GM12878 (cell line): Measurements from ENCODE around the gene HMSD. TPM values are rescaled to one million over a fixed set of nuclear protein-coding genes. Genes with fewer than 3 reads are reported as not detected.

Experiments used
- ATAC-seq: fragments of 200-7000 bp; cut with Tn5 transposase; 3 replicates; pipeline ENCODE4 v1.9.1; 2020; ENCODE audit warnings: mild to moderate bottlenecking, moderate library complexity
- BruUV-seq: library from RNA; stranded (reverse); fragments of 400-500 nt; replicated peaks from 2 replicates; lab custom pipeline; 2021; lab: Mats Ljungman, UMichigan
- CTCF ChIA-PET: fragments of 300-600 bp; sonication (Branson Sonifier 250); formaldehyde crosslinking; extraction: SDS; loops from one replicate; lab custom pipeline; 2021; ENCODE audit warnings: inconsistent platforms; lab: Yijun Ruan, JAX
- POLR2A ChIA-PET: fragments of 350-600 bp; formaldehyde crosslinking; extraction: SDS; loops from one replicate; lab custom pipeline; 2021; ENCODE audit warnings: inconsistent platforms; lab: Charles Lee
- RAD21 ChIA-PET: fragments of 300-600 bp; sonication (Branson Sonifier 250); formaldehyde crosslinking; loops from one replicate; lab custom pipeline; 2023; ENCODE audit warnings: antibody characterized with exemption; ENCODE audit not compliant: unreplicated experiment; lab: Charles Lee
- SMC1A ChIA-PET: fragments of 300-600 bp; sonication (Branson Sonifier 250); formaldehyde crosslinking; loops from one replicate; lab custom pipeline; 2023; ENCODE audit not compliant: unreplicated experiment, uncharacterized antibody; lab: Charles Lee
- DNase-seq: peaks from one replicate; pipeline ENCODE4 v3.0.0-alpha.2; 2011; ENCODE audit warnings: low read depth, low spot score
- FAIRE-seq: peaks from 3 replicates; lab custom pipeline; 2011; peaks lifted over from hg19 to GRCh38; lab: Jason Lieb, UNC
- H2AFZ ChIP-seq: 2 replicates; pipeline ENCODE4 v1.6.0; 2011; ENCODE audit warnings: low read depth, low read length, control low read depth; ENCODE audit not compliant: control insufficient read depth
- H3K27ac ChIP-seq: 2 replicates; pipeline ENCODE4 v1.5.1; 2011; ENCODE audit warnings: control low read depth; ENCODE audit not compliant: control insufficient read depth, insufficient read depth
- H3K27me3 ChIP-seq, 2 experiments: replicated peaks in 1 of 2; 2 replicates each; pipeline versions ENCODE4 v1.6.0 to v1.6.1; 2011; ENCODE audit warnings: low read length in 1 of 2; ENCODE audit not compliant: control insufficient read depth in 2 of 2, insufficient read depth in 2 of 2
- H3K36me3 ChIP-seq, 2 experiments: 2 replicates each; pipeline ENCODE4 v1.5.1; 2011; ENCODE audit warnings: low read length in 1 of 2; ENCODE audit not compliant: control insufficient read depth in 2 of 2, insufficient read depth in 2 of 2
- H3K4me1 ChIP-seq: 2 replicates; pipeline ENCODE4 v1.6.1; 2011; ENCODE audit warnings: mild to moderate bottlenecking, low read length, moderate library complexity, mixed read lengths; ENCODE audit not compliant: control insufficient read depth, insufficient read depth
- H3K4me2 ChIP-seq: 2 replicates; pipeline ENCODE4 v1.6.0; 2011; ENCODE audit warnings: control low read depth; ENCODE audit not compliant: control insufficient read depth, insufficient read depth
- H3K4me3 ChIP-seq: fragments of 200-600 bp; sonication (generic); 2 replicates; pipeline ENCODE4 v1.5.1; 2016
- H3K79me2 ChIP-seq: 2 replicates; pipeline ENCODE4 v1.6.0; 2011; ENCODE audit warnings: low read length; ENCODE audit not compliant: control insufficient read depth, insufficient read depth
- H3K9ac ChIP-seq: 2 replicates; pipeline ENCODE4 v1.8.0; 2011; ENCODE audit warnings: low read length, control low read depth, mixed read lengths; ENCODE audit not compliant: control insufficient read depth, insufficient read depth
- H3K9me3 ChIP-seq: replicated peaks from 3 replicates; pipeline ENCODE4 v1.5.1; 2011; ENCODE audit warnings: mild to moderate bottlenecking, low read length; ENCODE audit not compliant: control insufficient read depth, insufficient read depth
- H4K20me1 ChIP-seq: 2 replicates; pipeline ENCODE4 v1.6.0; 2011; ENCODE audit not compliant: control insufficient read depth, insufficient read depth
- BHLHE40 ChIP-seq, 2 experiments: fragments of 450-650 bp in 1 of 2; IDR thresholded peaks; 2 replicates each; pipeline ENCODE4 v1.6.1; 2011 to 2017; ENCODE audit warnings: low read depth in 2 of 2, borderline replicate concordance in 1 of 2, improper control_type of control experiment in 1 of 2, low read length in 1 of 2, mild to moderate bottlenecking in 1 of 2
- ETV6 ChIP-seq, 2 experiments: fragments of 450-650 bp in 1 of 2; IDR thresholded peaks in 1 of 2; conservative IDR thresholded peaks in 1 of 2; 2 replicates each; pipeline ENCODE4 v1.6.1; 2014; ENCODE audit warnings: antibody characterized with exemption in 1 of 2, borderline replicate concordance in 1 of 2, low read depth in 1 of 2, mild to moderate bottlenecking in 1 of 2, moderate library complexity in 1 of 2
- GATAD2B ChIP-seq: fragments of 450-650 bp; conservative IDR thresholded peaks from 2 replicates; pipeline ENCODE4 v1.6.1; 2017; ENCODE audit warnings: low read depth, mild to moderate bottlenecking, moderate library complexity
- RELA ChIP-seq: fragments of 450-650 bp; IDR thresholded peaks from 2 replicates; pipeline ENCODE4 v1.8.0; 2014; ENCODE audit warnings: borderline replicate concordance; ENCODE audit not compliant: partially characterized antibody
- SMC3 ChIP-seq: IDR thresholded peaks from 2 replicates; pipeline ENCODE4 v1.6.1; 2011; ENCODE audit warnings: low read length, improper control_type of control experiment, borderline replicate concordance
- TCF7 ChIP-seq: IDR thresholded peaks from 2 replicates; pipeline ENCODE4 v1.6.1; 2014; ENCODE audit warnings: antibody characterized with exemption, borderline replicate concordance
- WGBS: methylation state at CpG from one replicate; pipeline ENCODE4 v1.1.6; 2016; ENCODE audit warnings: low lambda C conversion rate; ENCODE audit not compliant: insufficient replicate concordance, insufficient coverage; ENCODE audit errors: missing lambda C conversion rate; 5-methylcytosine and 5-hydroxymethylcytosine counted together
- in situ Hi-C: fragments of 300-500 bp; cut with MboI; formaldehyde crosslinking; loops from 9 replicates; pipeline ENCODE4 v1.14.3; 2018; ENCODE audit warnings: mixed read lengths
- intact Hi-C: fragments of 100-400 bp; cut with micrococcal nuclease; formaldehyde crosslinking; loops from one replicate; pipeline ENCODE4 v1.14.2; 2022; ENCODE audit not compliant: unreplicated experiment
- polyA plus RNA-seq, 11 experiments: library from polyadenylated mRNA; depleted of rRNA in 4 of 11; unstranded in 6 of 11; stranded (reverse) in 5 of 11; fragments of >200 nt; fragmentation: Nextera tagmentation in 4 of 11; fragmentation: Illumina TruSeq in 1 of 11; extraction: Ambion mirVana in 4 of 11; extraction: Trizol in 1 of 11; gene quantifications; 1 replicate in 1 of 11; 2 replicates in 10 of 11; pipeline versions ENCODE4 v1.2.1 to v1.2.3, GENCODE V29; 2011 to 2016; ENCODE audit warnings: inconsistent platforms in 2 of 11, missing spikeins in 2 of 11, low read depth in 1 of 11
- total RNA-seq, 4 experiments: library from RNA; depleted of rRNA in 3 of 4; stranded (reverse); fragments of >200 nt in 3 of 4; fragmentation: Illumina TruSeq in 1 of 4; extraction: Trizol in 1 of 4; gene quantifications; 2 replicates each; pipeline versions ENCODE4 v1.2.1 to v1.2.3, GENCODE V29; 2013 to 2021
- TF ChIP-seq, protein P1 (sequence below): fragments of 450-650 bp; formaldehyde crosslinking; IDR thresholded peaks from 2 replicates; pipeline ENCODE4 v1.5.0; 2022; ENCODE audit warnings: mild to moderate bottlenecking, missing genetic modification characterization
- TF ChIP-seq, protein P2 (sequence below): fragments of 450-650 bp; conservative IDR thresholded peaks from 2 replicates; pipeline ENCODE4 v1.6.1; 2017; ENCODE audit warnings: mild to moderate bottlenecking, moderate library complexity
- TF ChIP-seq, protein P3 (sequence below): IDR thresholded peaks from 2 replicates; pipeline ENCODE4 v1.6.1; 2012; ENCODE audit warnings: low read depth, low read length, improper control_type of control experiment
- TF ChIP-seq, protein P4 (sequence below): IDR thresholded peaks from 2 replicates; pipeline ENCODE4 v1.6.1; 2011; ENCODE audit warnings: mild to moderate bottlenecking, low read depth, low read length, moderate library complexity; ENCODE audit not compliant: insufficient replicate concordance

HMSD gene
- total and polyA plus RNA-seq, 10 of the 15 experiments (the other 5 are each of a cell fraction or from before 2014, with no cell fraction given) = 11.7 to 83.9 (median 37.8) TPM

DNA sequence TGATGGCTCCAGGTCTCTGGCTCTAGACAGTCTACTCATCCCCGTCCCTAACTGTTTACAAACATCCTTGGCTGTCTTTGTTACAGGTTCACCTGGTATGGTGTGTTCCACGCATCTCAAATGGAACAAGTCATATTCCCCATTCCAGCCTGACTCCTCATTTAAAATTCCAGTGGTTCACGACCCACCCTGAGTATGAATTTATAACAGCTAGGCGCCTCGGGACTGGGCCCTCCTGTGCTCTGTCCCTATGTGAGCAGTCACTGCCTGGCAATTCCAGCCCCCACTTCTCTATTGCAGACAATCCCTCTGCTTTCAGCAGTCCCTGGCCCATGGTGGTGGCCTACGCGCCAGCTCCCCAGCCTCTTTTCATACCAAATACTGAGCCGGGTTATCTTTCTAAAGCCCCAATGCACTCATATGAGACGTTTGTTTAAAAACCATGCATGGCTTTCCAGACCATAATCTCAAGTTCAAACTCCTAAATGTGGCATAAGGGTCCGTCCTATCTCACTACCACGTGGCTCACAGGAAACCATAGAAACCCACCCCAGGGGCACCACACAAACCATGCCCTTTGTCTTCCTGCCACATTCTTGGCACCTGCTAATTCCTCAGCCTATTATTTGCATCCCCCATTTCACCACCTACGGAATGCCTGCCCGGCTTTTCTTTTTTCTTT lies 22.4 kb downstream of the HMSD start (continued):
- no peak for TF ChIP-seq GATAD2B

DNA sequence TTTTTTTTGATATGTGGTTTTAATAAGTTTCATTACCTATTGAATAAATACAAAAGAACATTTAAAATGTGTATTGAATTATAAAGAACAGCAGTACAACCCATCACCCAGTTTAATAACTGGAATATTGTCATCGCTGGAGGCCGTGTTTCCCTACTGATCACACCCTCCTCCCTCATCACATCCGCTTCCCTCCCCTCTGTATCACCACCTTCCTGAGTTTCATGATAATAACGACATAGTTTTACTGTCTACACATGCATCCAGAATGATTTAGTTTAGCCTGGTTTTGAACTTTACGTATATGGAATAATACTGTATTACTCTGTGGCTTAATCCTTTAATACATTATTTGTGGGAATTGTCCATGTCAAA lies 22.9 kb downstream of the HMSD start:
- FAIRE-seq (no peak), ATAC-seq (no peak), DNase-seq (no peak)
- Histone ChIP-seq H2AFZ (no peak overlapping the region), H3K9ac (no peak overlapping the region), H3K4me2 (no peak overlapping the region), H4K20me1 (no peaks in the 10 kb centered on the region), H3K27ac (no peak overlapping the region), H3K9me3 (peaks cover 1% of the 10 kb centered on the region; the same call in 1 of the 3 replicates), H3K4me3 (no peak overlapping the region), H3K4me1 (peaks cover 6% of the 10 kb centered on the region; the same call in 1 of the 2 replicates), H3K27me3 (no peaks in the 10 kb centered on the region), H3K79me2 (peaks cover 19% of the 10 kb centered on the region), H3K36me3 (peaks cover 0 to 1% of the 10 kb centered on the region in 2 experiments; a peak in 1 of 4 replicates)
- BruUV-seq = no TSS peak
- ChIA-PET POLR2A (no interaction called here), RAD21 (no interaction called here), SMC1A (no interaction called here), CTCF (interaction anchor here (1.0 kb wide), 3 partner anchors 9 to 21 kb away, joined by 3 read pairs; no protein-coding TSS in a partner anchor)
- intact Hi-C loops = no loop called here
- WGBS = 89% methylated on average over 5 of the region's 5 CpGs
- in situ Hi-C loops = no loop called here
- TF ChIP-seq, protein P1, sequence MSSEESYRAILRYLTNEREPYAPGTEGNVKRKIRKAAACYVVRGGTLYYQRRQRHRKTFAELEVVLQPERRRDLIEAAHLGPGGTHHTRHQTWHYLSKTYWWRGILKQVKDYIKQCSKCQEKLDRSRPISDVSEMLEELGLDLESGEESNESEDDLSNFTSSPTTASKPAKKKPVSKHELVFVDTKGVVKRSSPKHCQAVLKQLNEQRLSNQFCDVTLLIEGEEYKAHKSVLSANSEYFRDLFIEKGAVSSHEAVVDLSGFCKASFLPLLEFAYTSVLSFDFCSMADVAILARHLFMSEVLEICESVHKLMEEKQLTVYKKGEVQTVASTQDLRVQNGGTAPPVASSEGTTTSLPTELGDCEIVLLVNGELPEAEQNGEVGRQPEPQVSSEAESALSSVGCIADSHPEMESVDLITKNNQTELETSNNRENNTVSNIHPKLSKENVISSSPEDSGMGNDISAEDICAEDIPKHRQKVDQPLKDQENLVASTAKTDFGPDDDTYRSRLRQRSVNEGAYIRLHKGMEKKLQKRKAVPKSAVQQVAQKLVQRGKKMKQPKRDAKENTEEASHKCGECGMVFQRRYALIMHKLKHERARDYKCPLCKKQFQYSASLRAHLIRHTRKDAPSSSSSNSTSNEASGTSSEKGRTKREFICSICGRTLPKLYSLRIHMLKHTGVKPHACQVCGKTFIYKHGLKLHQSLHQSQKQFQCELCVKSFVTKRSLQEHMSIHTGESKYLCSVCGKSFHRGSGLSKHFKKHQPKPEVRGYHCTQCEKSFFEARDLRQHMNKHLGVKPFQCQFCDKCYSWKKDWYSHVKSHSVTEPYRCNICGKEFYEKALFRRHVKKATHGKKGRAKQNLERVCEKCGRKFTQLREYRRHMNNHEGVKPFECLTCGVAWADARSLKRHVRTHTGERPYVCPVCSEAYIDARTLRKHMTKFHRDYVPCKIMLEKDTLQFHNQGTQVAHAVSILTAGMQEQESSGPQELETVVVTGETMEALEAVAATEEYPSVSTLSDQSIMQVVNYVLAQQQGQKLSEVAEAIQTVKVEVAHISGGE (CRISPR knock-in tag) = no peak
- TF ChIP-seq, protein P2, sequence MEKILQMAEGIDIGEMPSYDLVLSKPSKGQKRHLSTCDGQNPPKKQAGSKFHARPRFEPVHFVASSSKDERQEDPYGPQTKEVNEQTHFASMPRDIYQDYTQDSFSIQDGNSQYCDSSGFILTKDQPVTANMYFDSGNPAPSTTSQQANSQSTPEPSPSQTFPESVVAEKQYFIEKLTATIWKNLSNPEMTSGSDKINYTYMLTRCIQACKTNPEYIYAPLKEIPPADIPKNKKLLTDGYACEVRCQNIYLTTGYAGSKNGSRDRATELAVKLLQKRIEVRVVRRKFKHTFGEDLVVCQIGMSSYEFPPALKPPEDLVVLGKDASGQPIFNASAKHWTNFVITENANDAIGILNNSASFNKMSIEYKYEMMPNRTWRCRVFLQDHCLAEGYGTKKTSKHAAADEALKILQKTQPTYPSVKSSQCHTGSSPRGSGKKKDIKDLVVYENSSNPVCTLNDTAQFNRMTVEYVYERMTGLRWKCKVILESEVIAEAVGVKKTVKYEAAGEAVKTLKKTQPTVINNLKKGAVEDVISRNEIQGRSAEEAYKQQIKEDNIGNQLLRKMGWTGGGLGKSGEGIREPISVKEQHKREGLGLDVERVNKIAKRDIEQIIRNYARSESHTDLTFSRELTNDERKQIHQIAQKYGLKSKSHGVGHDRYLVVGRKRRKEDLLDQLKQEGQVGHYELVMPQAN = no peak
- TF ChIP-seq ETV6 (conservative IDR thresholded peaks at IDR 0.05 in 1 of 2, IDR thresholded peaks at IDR 0.05 in 1 of 2; ENCODE audit: borderline replicate concordance in 1 of 2, low read depth in 1 of 2) = no peak
- TF ChIP-seq, protein P3, sequence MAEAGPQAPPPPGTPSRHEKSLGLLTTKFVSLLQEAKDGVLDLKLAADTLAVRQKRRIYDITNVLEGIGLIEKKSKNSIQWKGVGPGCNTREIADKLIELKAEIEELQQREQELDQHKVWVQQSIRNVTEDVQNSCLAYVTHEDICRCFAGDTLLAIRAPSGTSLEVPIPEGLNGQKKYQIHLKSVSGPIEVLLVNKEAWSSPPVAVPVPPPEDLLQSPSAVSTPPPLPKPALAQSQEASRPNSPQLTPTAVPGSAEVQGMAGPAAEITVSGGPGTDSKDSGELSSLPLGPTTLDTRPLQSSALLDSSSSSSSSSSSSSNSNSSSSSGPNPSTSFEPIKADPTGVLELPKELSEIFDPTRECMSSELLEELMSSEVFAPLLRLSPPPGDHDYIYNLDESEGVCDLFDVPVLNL = no peak
- TF ChIP-seq TCF7 = no peak
- TF ChIP-seq, protein P4, sequence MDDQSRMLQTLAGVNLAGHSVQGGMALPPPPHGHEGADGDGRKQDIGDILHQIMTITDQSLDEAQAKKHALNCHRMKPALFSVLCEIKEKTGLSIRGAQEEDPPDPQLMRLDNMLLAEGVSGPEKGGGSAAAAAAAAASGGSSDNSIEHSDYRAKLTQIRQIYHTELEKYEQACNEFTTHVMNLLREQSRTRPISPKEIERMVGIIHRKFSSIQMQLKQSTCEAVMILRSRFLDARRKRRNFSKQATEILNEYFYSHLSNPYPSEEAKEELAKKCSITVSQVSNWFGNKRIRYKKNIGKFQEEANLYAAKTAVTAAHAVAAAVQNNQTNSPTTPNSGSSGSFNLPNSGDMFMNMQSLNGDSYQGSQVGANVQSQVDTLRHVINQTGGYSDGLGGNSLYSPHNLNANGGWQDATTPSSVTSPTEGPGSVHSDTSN = no peak
- no peak for TF ChIP-seq BHLHE40 (IDR thresholded peaks at IDR 0.05; ENCODE audit: borderline replicate concordance in 1 of 2, low read depth in 2 of 2, low read length in 1 of 2)
- TF ChIP-seq RELA = no peak
- no peak for TF ChIP-seq SMC3
